Liver (tissue), 3 donors: Measurements from ENCODE around the gene ITPA.

Experiments
- CTCF ChIP-seq: fragments of 150-350 bp; IDR thresholded peaks from 2 replicates; pipeline ENCODE4 v1.5.1; 2017; ENCODE audit warnings: improper control_type of control experiment, low read depth, low read length; ENCODE audit not compliant: missing input control
- NR2F2 ChIP-seq: IDR thresholded peaks from 2 replicates; pipeline ENCODE4 v1.6.1; 2016; ENCODE audit warnings: antibody characterized with exemption
- RAD21 ChIP-seq, 2 donors: IDR thresholded peaks; 2 replicates each; pipeline ENCODE4 v1.6.1; 2016; ENCODE audit warnings: antibody characterized with exemption in 2 of 2, mild to moderate bottlenecking in 2 of 2
- REST ChIP-seq: IDR thresholded peaks from 2 replicates; pipeline ENCODE4 v1.6.1; 2016; ENCODE audit warnings: antibody characterized with exemption, mild to moderate bottlenecking
- SP1 ChIP-seq: IDR thresholded peaks from 2 replicates; pipeline ENCODE4 v1.6.1; 2018; ENCODE audit warnings: antibody characterized with exemption, mild to moderate bottlenecking
- TAF1 ChIP-seq: conservative IDR thresholded peaks from 2 replicates; pipeline ENCODE4 v1.6.1; 2016; ENCODE audit warnings: antibody characterized with exemption, mild to moderate bottlenecking
- YY1 ChIP-seq: IDR thresholded peaks from 2 replicates; pipeline ENCODE4 v1.6.1; 2016; ENCODE audit warnings: antibody characterized with exemption, mild to moderate bottlenecking
- ZBTB33 ChIP-seq: IDR thresholded peaks from 2 replicates; pipeline ENCODE4 v1.6.1; 2016; ENCODE audit warnings: antibody characterized with exemption
- donor health status: healthy.
- donor health status: healthy.

GRCh38 chr20:3171391-3172125, 37.7 kb upstream of the ITPA start:
- TF ChIP-seq CTCF (no peak), REST (no peak), YY1 (no peak), ZBTB33 (no peak), SP1 (no peak), TAF1 (no peak), RAD21 (IDR thresholded peaks at IDR 0.05) (no peak), NR2F2 (no peak)
